ENCODE measurements around the gene CCND2. TPM values are rescaled to one million over a fixed set of nuclear protein-coding genes. Genes with fewer than 3 reads are reported as not detected.

Gene CCND2
- total RNA-seq, 1 donor from 2014 or later, result 115 TPM

- no peaks in the 10 kb centered on the region for H3K36me3 ChIP-seq (ENCODE audit: control insufficient read depth, insufficient read depth, low read length)
- no peak for FAIRE-seq
- no peak overlapping the region for H3K4me3 ChIP-seq (ENCODE audit: low read depth, low read length)
- DNase-seq (ENCODE audit: low read depth), result no peak
- H3K27me3 ChIP-seq (ENCODE audit: control insufficient read depth, insufficient read depth, low read length), result peaks cover 2% of the 10 kb centered on the region
- TF ChIP-seq CTCF (IDR thresholded peaks at IDR 0.05; ENCODE audit: insufficient read depth, low read length, severe bottlenecking), result no peak
Observed at GRCh38 chr12:4250691-4251090, 22.9 kb upstream of the CCND2 start.

GRCh38 chr12:4251216-4251891 lies 22.2 kb upstream of the CCND2 start:
- no peak for DNase-seq (ENCODE audit: low read depth)
- Histone ChIP-seq H3K4me3 (ENCODE audit: low read depth, low read length) (no peak overlapping the region), H3K27me3 (ENCODE audit: control insufficient read depth, insufficient read depth, low read length) (peaks cover 2% of the 10 kb centered on the region), H3K36me3 (ENCODE audit: control insufficient read depth, insufficient read depth, low read length) (no peaks in the 10 kb centered on the region)
- no peak for TF ChIP-seq CTCF (IDR thresholded peaks at IDR 0.05; ENCODE audit: insufficient read depth, low read length, severe bottlenecking)
- FAIRE-seq, result no peak

GRCh38 chr12:4251967-4252366 lies 21.6 kb upstream of the CCND2 start:
- Histone ChIP-seq H3K4me3 (ENCODE audit: low read depth, low read length) (no peak overlapping the region), H3K27me3 (ENCODE audit: control insufficient read depth, insufficient read depth, low read length) (peaks cover 2% of the 10 kb centered on the region), H3K36me3 (ENCODE audit: control insufficient read depth, insufficient read depth, low read length) (no peaks in the 10 kb centered on the region)
- FAIRE-seq (peak; percentile 50), DNase-seq (ENCODE audit: low read depth) (no peak)
- TF ChIP-seq CTCF (IDR thresholded peaks at IDR 0.05; ENCODE audit: insufficient read depth, low read length, severe bottlenecking), result no peak

GRCh38 chr12:4252601-4253000 lies 21.0 kb upstream of the CCND2 start:
- DNase-seq (ENCODE audit: low read depth) (no peak), FAIRE-seq (no peak)
- Histone ChIP-seq H3K4me3 (ENCODE audit: low read depth, low read length) (no peak overlapping the region), H3K36me3 (ENCODE audit: control insufficient read depth, insufficient read depth, low read length) (no peaks in the 10 kb centered on the region), H3K27me3 (ENCODE audit: control insufficient read depth, insufficient read depth, low read length) (peaks cover 2% of the 10 kb centered on the region)
- no peak for TF ChIP-seq CTCF (IDR thresholded peaks at IDR 0.05; ENCODE audit: insufficient read depth, low read length, severe bottlenecking)

GRCh38 chr12:4256043-4256826 lies 17.3 kb upstream of the CCND2 start:
- FAIRE-seq (no peak), DNase-seq (ENCODE audit: low read depth) (peak; percentile 60)
- H3K36me3 ChIP-seq (ENCODE audit: control insufficient read depth, insufficient read depth, low read length), result no peaks in the 10 kb centered on the region
- TF ChIP-seq CTCF (IDR thresholded peaks at IDR 0.05; ENCODE audit: insufficient read depth, low read length, severe bottlenecking), result no peak
- no peak overlapping the region for H3K4me3 ChIP-seq (ENCODE audit: low read depth, low read length)
- peaks cover 6% of the 10 kb centered on the region for H3K27me3 ChIP-seq (ENCODE audit: control insufficient read depth, insufficient read depth, low read length)

Measured in bronchial epithelial cell (primary cell).